GM10847 (cell line): Measurements from ENCODE around the gene PLPPR5.

ENCODE experiments used
- POLR2A ChIP-seq: IDR thresholded peaks from 2 replicates; pipeline ENCODE4 v1.6.1; 2011; ENCODE audit not compliant: insufficient read length; ENCODE audit errors: extremely low read depth

PLPPR5 gene

DNA sequence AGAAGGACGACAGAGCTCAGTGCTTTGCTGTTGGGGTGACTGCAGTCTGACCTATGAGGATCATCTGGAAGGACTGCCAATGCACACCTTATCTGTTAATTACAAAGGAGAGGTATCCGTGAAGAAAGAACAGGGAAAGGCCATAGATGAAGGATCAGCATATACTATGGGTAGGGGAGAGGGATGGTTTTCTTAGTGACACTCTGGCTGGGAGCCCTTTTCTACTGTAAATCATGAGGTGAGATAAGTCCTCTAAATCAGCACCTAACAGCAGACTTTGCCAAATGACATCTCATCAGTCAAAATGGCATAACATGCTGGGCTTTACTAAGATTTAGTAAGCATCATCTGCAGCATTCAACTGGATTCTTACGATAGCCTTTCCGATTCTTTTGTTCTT is 100.0 kb downstream of the PLPPR5 start:
- no peak for TF ChIP-seq POLR2A

DNA sequence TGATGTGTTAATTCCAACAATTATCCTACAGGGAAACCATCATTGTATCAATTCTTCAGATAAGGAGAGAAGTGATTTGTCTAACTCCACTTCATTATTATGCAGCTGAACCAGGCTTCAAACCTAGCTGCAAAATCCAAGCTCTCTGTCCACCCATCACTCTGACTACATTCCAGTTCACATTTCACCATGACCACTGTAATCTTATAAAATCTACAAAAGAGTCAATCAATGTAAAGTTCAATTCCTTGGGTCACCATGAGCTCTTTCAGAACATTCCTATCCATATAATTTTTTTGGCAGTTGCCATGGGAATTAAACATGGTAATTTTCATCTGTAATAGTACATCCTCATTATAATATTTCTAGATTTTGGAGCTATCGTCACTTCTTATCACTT is 100.9 kb downstream of the PLPPR5 start:
- no peak for TF ChIP-seq POLR2A

DNA sequence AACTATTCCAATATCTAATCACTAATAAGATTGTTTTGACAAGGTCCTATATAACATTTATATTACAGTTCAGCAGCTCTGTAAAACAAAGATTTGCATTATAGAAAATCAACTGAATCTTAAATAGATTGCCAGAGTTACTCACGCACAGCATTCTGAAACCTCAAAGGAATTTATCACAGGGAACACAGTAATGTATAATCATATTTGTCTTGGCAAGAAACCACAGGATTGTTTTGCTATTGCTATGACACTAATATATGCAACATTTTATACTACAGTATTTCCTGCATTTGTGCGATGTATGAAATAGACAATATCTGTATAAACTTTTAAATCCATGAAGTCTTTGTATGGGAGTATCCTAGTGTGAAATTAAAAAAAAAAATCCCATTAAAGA is 101.4 kb downstream of the PLPPR5 start:
- TF ChIP-seq POLR2A, result no peak

DNA sequence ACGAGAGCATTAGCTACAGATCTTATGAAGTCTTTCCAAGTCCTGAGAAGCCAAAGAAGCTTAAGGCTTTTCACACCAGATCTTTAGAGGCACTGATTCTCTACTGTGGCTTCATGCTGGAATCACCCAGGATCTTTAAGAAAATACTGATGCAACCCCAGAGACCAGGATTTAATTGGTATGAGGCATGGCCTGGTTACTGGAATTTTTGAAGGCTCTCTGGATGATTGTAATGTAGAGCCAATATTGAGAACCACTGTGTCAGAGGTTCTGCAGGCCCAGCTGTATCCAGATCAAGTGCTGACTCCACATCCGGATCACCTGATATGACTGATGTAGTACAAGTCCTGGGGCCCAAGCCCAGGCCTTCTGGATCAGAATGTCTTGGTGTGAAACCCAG is 105.7 kb downstream of the PLPPR5 start:
- no peak for TF ChIP-seq POLR2A

DNA sequence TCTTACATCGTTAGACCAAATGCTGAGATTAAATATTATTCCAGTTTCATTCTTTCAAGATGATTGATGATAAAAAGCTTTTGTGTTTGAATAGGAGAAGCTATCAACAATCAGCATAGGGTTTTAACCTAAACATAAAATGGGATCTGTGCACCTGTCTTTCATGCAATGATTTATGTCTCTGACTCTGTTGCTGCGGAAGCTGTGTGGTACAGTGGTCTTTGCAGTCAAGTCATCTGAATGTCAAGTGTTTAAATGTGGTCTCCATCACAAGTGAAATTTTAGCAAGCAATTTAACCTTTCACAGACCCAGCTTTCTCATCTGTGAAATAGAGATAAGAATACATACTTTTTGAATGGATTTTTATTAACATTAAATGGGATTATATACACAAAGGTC is 107.2 kb downstream of the PLPPR5 start:
- no peak for TF ChIP-seq POLR2A

DNA sequence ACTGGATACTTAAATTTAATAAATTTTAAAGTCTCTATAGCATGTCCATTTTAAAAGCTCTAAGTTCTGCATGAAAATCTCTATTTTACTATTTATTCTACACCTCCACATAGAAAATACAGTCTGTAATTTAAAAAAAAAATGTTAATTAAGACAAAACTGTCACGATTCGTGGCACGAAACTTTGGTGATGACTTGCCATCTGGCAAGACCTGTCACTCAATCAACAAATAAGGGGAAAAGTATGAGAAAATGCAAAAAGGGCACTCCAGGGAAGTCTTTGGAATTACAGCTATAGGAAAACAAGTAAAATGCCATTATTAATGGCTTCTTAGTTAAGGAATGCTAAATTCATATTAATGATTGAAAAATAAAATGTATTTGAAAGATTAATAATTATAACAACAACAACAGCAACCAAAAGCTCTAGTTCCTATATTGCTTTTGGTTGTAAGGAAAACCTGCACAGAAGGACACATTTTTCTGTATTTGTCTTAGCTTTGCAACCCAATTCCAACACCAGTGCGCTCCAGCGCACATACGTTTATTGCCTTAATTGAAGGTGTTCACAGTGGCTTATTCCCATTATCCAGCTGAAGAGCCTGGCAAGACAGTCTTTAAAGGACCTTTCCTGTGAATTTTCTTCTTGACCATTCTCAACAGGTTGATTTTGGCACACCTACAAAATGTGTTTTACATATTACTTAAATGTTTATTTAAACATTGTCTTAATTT is 107.8 kb downstream of the PLPPR5 start:
- no peak for TF ChIP-seq POLR2A

DNA sequence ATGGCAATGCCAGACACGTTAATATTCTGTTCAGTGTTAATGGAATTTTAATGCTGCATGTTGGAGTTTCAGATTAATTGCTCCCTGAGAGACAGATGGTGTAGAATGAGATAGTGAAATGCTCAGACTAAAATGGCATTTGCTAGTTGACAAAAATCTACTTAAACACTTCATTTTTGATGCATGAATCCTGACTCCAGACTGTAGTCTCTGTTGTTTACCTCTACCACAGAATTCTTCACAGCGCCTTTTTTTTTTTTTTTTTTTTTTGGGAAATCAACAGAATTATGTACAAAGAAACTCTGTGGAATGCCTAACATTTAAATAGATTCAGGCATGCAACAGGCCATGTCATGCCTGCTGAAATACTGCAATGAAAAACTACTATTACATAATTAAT is 111.3 kb downstream of the PLPPR5 start:
- TF ChIP-seq POLR2A, result no peak

DNA sequence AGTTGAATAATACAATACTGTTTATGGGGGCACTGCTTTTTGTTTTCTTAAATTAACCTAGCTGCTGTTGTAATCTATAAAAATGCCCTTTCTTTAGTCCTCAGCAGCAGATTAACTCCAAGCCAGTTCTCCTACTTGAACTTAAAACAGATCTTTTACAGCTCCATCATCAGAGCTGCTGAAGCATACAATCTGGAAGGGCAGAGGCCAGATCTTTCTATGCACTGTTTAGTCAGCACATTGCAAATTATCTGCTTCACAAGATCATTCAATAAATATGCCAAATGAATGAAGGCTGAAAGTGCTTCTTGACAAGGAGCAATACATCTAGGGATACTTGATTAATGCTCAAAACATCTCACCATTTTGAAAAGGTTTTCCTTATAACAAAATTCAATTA is 115.8 kb downstream of the PLPPR5 start:
- TF ChIP-seq POLR2A, result no peak

DNA sequence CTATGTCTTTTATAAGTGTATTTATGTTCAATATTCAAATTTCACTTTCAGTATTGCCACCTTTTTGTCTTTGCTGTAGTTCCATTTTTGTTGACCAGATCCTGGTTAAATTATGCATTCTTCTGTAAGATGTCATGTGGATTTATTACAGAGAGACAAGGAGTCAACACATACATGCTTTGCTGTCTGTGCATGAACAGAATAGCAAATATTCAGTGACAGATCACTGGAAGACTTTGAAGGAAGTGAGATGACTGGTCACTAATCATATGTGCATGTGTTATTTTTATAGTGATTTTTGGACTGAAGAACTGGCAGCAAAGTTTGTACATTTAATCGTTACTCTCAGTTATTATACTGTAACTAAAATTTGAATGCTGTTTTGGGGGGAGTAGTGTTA is 117.2 kb downstream of the PLPPR5 start:
- TF ChIP-seq POLR2A, result no peak

DNA sequence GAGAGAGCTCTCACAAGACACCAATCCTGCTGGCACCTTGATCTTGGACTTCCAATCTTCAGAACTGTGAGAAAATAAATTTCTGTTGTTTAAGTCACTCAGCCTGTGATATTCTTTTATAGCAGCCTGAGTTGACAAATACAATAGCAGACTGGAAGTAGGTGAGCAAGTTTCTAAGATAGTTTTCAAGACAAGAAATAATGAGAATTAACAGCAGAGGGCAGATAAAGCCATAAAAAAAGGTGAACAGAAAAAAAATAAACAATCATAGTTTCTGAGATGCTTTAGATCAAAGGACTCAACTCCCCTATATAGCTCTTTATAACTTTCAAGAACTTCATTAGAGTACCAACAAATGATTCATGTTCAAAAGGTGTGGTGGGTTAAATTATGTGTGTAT is 119.8 kb downstream of the PLPPR5 start:
- no peak for TF ChIP-seq POLR2A

DNA sequence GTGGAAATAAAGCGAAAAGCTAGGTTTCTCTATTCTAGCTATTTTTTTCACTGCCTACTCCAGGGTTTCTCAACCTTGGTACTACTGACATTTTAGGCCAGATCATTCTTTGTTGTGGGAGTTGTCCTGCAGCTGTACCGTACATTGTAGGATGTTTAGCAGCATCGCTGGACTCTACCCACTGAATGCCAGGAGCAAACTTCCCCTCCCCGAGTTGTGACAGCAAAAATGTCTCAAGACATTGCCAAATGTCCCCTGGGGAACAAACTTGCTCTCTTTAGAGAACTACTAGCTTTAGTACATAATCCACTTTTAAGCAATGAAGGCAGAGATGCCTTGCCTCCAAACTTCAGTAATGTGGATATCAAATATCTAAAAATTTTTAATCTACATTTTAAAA is 122.8 kb downstream of the PLPPR5 start:
- no peak for TF ChIP-seq POLR2A

DNA sequence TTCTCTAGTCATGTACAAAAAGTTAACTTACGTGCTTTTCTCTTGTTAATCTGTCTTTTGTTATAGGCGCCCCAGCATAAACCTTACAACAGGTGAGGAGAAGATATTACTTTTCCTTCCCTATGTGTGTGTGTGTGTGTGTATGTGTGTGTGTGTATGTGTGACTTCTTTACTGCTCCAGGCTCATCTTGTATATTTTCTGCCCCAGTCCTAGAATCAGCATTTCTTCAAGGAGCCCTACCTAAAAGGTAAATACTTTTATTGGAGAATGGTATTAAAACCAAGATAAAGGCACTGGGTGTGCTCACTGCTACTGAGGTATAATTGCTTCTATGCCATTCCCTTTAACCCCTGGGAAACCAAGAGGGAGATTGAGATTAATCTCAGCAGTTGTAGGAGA is 129.8 kb downstream of the PLPPR5 start:
- no peak for TF ChIP-seq POLR2A

DNA sequence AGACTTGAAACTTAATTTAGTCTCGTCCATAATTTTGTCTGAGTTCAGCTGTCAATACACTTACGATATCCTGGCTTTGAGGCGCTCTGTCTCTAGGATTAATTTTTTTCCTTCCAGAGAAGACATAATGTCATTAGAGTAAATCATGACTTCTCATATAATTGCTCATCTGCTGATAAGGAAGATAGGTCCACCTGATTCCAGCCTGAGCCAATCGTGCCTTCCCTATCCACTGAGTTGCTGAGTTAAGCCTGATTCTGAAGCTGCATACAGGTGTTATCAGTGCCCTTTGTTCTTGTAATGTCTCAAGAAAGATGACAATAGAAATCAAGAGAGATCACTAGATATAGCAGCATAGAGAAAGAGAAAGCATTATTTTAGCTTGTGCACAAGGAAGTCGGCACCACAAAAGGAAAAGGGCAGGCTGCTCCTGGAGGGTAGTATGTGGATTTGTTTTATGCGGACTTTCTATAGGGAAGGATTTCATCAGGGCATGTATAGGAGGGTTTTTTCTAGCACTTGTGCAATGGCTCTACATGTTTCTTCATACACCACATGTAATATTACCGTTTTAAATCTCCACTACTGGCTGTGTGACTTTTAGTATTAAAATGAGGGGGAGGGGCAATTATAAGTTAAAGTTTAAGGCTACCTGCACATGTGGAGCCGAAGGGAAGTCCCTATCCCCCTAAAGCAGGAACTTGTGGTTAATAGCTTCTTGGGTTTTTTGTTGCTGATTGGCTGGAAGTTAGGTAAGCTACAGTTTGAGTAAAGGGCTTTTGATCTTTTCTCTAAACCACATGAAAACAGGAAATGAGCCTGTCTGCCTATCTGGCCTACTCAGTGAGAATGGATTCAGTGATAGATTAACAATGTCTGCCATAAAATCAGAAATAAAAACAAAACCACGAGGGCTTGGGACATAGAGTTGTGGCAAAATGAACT is 133.4 kb downstream of the PLPPR5 start:
- TF ChIP-seq POLR2A, result no peak

DNA sequence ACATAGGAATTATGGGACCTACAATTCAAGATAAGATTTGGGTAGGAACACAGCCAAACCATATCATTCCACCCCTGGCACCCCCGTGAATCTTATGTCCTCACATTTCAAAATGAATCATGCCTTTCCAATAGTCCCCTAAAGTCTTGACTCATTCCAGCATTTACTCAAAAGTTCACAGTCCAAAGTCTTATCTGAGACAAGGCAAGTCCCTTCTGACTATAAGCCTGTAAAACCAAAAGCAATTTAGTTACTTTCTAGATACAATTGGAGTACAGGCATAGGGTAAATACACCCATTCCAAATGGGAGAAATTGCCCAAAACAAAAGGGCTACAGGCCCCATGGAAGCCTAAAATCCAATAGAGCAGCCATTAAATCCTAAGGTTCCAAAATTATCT is 138.9 kb downstream of the PLPPR5 start:
- TF ChIP-seq POLR2A, result no peak

DNA sequence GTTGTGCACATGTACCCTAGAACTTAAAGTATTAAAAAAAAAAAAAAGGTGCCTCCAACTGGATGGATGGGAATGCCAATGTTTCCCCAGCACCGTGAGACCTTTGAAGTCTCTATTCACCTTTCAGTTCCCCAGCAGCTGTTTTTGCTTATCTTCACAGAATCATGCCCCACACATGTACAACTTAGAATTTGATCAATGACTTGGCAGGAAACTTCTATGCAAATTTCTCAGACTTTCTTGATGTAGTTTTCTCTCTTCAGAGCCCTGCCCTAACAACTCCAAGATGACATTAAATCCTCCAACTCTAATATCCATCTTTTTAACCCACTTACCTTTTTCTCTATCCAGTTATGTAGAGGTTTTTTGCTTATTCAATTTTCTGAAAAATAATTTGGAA is 144.3 kb downstream of the PLPPR5 start:
- TF ChIP-seq POLR2A, result no peak

DNA sequence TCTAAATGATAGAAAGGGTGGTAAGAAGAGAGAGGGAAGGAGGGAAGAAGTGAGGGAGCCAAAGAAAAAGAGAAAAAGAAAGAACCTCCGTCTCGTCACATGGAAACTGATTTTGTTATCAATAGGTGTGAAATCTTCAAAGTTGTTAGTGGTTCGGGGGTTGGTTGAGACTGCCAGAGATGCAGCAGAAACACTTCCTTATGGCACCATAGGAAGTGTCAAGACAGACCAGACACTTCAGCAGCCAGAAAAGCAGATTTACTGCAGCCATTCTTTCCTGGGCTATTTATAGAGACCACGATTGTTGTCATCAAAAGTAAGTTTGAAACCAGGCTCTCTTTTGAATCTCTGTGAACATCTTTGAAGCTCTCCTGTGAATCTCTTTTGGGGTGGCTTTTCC is 150.5 kb downstream of the PLPPR5 start:
- no peak for TF ChIP-seq POLR2A
